ENCODE measurements around the gene LRRC19. TPM values are rescaled to one million over a fixed set of nuclear protein-coding genes. Genes with fewer than 3 reads are reported as not detected.

The LRRC19 gene
- total RNA-seq, 6 experiments from 2014 or later, result 0.46 to 2.6 (median 0.91) TPM

DNA sequence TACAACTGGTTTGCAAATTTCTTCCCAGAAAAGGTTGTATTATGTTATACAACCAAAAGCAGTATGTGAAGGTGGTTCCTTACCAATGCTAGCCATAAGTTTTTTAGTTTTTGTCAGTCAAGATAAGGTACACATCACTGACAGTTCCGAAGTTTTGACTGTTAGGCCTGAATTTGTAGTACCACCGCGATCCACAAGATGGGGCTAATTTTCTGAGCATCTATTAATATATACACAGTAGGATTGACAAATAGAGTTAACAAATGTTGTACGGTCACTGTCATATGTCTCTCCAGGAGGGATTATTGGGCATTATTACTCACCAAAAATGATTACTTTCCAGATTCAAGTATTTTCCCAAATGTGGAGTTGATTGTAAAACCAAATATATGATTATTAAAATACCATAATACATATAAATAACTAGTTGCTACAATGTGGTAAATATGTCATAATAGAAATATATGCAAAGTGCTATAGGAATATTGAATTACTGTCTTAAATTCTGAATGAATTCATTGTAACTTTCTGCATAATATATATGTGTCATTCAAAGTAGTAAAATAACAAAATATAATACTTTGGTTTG lies 28.4 kb upstream of the LRRC19 start:
- Histone ChIP-seq H3K9me3 (no peaks in the 10 kb centered on the region), H3K4me1 (peaks cover 0 to 18% (median 0%) of the 10 kb centered on the region in 4 donors), H3K27ac (no peak overlapping the region), H3K4me3 (no peak overlapping the region), H3K27me3 (no peaks in the 10 kb centered on the region), H3K36me3 (no peaks in the 10 kb centered on the region)
- 6% methylated on average over 4 of the region's 4 CpGs for WGBS (ENCODE audit: insufficient coverage, low coverage, low lambda C conversion rate, missing lambda C conversion rate)
- no peak for TF ChIP-seq POLR2A (IDR thresholded peaks at IDR 0.05)
- TF ChIP-seq, protein P1, sequence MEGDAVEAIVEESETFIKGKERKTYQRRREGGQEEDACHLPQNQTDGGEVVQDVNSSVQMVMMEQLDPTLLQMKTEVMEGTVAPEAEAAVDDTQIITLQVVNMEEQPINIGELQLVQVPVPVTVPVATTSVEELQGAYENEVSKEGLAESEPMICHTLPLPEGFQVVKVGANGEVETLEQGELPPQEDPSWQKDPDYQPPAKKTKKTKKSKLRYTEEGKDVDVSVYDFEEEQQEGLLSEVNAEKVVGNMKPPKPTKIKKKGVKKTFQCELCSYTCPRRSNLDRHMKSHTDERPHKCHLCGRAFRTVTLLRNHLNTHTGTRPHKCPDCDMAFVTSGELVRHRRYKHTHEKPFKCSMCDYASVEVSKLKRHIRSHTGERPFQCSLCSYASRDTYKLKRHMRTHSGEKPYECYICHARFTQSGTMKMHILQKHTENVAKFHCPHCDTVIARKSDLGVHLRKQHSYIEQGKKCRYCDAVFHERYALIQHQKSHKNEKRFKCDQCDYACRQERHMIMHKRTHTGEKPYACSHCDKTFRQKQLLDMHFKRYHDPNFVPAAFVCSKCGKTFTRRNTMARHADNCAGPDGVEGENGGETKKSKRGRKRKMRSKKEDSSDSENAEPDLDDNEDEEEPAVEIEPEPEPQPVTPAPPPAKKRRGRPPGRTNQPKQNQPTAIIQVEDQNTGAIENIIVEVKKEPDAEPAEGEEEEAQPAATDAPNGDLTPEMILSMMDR (IDR thresholded peaks at IDR 0.05), result peak; percentile 68 to 85 (median 78)
- DNase-seq (peak in 1 of 3 donors; percentile 51), ATAC-seq (peak; percentile 77 to 88 (median 82))
- intact Hi-C loops (cut with DNase I), result loop anchor here (10.0 kb wide), 2 partner anchors 241 to 251 kb away; no protein-coding TSS in a partner anchor

DNA sequence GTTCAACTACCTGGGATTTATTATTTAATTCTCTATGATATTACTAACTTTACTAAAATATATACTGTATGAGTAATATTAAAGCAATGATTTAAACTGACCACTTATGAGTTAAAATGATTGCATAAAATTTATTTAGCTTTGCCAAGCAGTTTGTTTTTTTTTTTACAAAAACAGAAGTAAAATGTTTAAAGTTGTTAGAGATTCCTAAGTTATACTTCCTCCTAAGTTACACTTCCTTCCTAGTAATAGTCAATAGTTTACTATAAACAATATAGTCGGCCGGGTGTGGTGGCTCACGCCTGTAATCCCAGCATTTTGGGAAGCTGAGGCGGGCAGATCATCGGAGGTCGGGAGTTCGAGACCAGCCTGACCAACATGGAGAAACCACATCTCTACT lies 23.7 kb upstream of the LRRC19 start:
- Histone ChIP-seq H3K4me3 (no peak overlapping the region), H3K4me1 (no peaks in the 10 kb centered on the region), H3K27me3 (no peaks in the 10 kb centered on the region), H3K27ac (no peak overlapping the region), H3K9me3 (no peaks in the 10 kb centered on the region), H3K36me3 (no peaks in the 10 kb centered on the region)
- intact Hi-C loops (cut with DNase I), result no loop called here
- no peak for DNase-seq
- no peak for TF ChIP-seq POLR2A (IDR thresholded peaks at IDR 0.05)
- TF ChIP-seq, protein P1 (IDR thresholded peaks at IDR 0.05), result no peak
- ATAC-seq, result no peak
- WGBS (ENCODE audit: insufficient coverage, low coverage, low lambda C conversion rate, missing lambda C conversion rate), result 80% methylated on average over 7 of the region's 7 CpGs

DNA sequence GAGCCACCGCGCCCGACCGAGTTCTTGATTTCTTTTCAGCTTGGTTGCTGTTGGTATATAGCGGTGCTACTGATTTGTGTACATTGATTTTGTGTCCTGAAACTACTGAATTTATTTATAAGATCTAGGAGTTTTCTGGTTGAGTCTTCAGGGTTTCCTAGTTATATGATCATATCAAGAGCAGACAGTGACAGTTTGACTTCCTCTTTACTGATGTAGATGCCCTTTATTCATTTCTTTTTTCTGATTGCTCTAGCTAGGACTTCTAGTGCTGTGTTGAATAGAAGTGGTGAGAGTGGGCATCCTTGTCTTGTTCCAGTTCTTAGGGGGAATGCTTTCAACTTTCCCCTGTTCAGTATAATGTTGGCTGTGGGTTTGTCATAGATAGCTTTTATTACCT lies 17.4 kb upstream of the LRRC19 start:
- no peak for TF ChIP-seq POLR2A (IDR thresholded peaks at IDR 0.05)
- TF ChIP-seq, protein P1 (IDR thresholded peaks at IDR 0.05), result no peak
- H3K4me3 ChIP-seq, result no peak overlapping the region

DNA sequence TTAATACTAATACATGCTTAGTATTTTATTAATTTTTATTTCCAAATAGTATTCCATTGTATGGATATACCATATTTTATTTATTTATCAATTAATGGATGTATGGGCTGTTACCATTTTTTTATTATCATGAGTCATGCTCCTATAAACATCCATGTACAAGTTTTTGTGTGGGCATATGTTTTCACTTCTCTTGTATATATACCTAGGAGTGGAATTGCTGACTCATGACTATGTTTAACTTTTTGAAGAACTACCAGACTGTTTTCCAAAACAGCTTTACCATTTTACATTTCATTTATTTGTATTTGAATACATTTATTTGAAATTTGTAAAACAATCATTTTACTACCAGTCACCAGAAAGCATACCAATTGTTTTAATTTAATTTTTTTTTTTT lies 14.1 kb upstream of the LRRC19 start:
- no peak for ATAC-seq
- no peak for DNase-seq
- Histone ChIP-seq H3K9me3 (no peaks in the 10 kb centered on the region), H3K27me3 (no peaks in the 10 kb centered on the region), H3K27ac (no peak overlapping the region), H3K36me3 (peaks cover 0 to 13% (median 0%) of the 10 kb centered on the region in 4 donors), H3K4me1 (no peaks in the 10 kb centered on the region), H3K4me3 (no peak overlapping the region)
- TF ChIP-seq, protein P1 (IDR thresholded peaks at IDR 0.05), result no peak
- intact Hi-C loops (cut with DNase I), result no loop called here

More for the DNA sequence above, 17.4 kb upstream of the LRRC19 start:
- H3K4me1 ChIP-seq, result no peaks in the 10 kb centered on the region
- no peaks in the 10 kb centered on the region for H3K27me3 ChIP-seq
- DNase-seq (no peak), ATAC-seq (no peak)
- WGBS (ENCODE audit: insufficient coverage, low coverage, low lambda C conversion rate, missing lambda C conversion rate), result 98% methylated on average over 5 of the region's 5 CpGs
- no peaks in the 10 kb centered on the region for H3K9me3 ChIP-seq
- no peak overlapping the region for H3K27ac ChIP-seq
- intact Hi-C loops (cut with DNase I), result no loop called here
- peaks cover 0 to 7% (median 0%) of the 10 kb centered on the region in 4 donors for H3K36me3 ChIP-seq
